Measurements from ENCODE around the gene GOPC.

The GOPC gene

DNA sequence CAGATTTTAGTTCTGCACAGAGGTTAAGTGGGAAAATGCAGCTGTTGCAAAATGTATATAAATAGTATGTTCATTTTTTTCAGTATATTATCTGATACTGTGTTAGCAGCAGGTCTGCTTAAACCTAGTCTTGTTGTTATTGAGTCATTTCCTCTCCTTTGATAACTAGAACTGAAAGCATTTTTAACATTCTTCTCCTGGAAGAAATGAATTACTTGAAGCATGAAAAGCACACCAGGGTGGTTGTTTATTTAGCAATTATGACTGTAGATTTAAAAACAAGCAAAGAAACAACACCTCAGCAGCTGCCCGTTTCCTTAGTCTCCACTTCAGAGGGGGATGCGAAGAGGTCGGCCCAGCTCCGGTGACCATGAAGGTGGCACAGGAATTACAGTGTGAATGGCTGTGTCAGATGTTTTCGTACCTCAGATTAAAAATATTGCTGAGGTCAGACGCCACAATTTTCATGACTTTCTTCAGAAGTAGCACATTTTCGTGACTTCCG is 53.5 kb downstream of the GOPC start:
- peak overlapping the region; percentile 39 for H3K27ac Mint-ChIP-seq
- H3K4me3 Mint-ChIP-seq = peak overlapping the region; percentile 75
- no peaks in the 10 kb centered on the region for H3K9me3 Mint-ChIP-seq
- H3K36me3 Mint-ChIP-seq (ENCODE audit: low read depth) = no peaks in the 10 kb centered on the region
- peaks cover 38% of the 10 kb centered on the region for H3K4me1 Mint-ChIP-seq
- peaks cover 11% of the 10 kb centered on the region for H3K27me3 Mint-ChIP-seq
- DNase-seq (peak; percentile 13), ATAC-seq (peak; percentile 62)

DNA sequence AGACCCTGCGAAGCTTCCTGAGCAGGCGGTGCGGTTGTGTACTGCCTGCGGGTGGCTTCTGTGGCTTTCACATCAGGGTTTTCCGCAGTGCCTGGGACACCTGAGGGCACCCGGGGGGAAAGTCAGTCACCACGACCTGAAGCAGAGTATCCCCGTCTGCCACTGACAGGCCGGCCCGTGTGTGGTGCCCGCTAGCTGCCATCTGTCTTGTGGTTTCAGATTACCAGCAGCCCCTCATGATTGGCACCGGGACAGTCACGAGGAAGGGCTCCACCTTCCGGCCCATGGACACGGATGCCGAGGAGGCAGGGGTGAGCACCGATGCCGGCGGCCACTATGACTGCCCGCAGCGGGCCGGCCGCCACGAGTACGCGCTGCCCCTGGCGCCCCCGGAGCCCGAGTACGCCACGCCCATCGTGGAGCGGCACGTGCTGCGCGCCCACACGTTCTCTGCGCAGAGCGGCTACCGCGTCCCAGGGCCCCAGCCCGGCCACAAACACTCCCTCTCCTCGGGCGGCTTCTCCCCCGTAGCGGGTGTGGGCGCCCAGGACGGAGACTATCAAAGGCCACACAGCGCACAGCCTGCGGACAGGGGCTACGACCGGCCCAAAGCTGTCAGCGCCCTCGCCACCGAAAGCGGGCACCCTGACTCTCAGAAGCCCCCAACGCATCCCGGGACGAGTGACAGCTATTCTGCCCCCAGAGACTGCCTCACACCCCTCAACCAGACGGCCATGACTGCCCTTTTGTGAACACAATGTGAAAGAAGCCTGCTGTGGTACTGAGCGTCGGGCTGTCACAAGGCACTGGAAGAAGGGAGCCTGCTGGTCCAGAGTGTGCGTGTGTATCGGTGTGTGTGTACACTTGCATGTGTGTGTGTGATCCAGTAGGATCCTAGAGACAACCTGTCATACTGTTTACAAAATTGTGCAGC is 54.4 kb downstream of the GOPC start:
- H3K36me3 Mint-ChIP-seq (ENCODE audit: low read depth) = no peaks in the 10 kb centered on the region
- H3K9me3 Mint-ChIP-seq = no peaks in the 10 kb centered on the region
- DNase-seq = peak; percentile 48
- peak overlapping the region; percentile 71 for H3K27ac Mint-ChIP-seq
- peaks cover 38% of the 10 kb centered on the region for H3K4me1 Mint-ChIP-seq
- H3K27me3 Mint-ChIP-seq = peaks cover 11% of the 10 kb centered on the region
- ATAC-seq = peak; percentile 44
- peak overlapping the region; percentile 75 for H3K4me3 Mint-ChIP-seq

DNA sequence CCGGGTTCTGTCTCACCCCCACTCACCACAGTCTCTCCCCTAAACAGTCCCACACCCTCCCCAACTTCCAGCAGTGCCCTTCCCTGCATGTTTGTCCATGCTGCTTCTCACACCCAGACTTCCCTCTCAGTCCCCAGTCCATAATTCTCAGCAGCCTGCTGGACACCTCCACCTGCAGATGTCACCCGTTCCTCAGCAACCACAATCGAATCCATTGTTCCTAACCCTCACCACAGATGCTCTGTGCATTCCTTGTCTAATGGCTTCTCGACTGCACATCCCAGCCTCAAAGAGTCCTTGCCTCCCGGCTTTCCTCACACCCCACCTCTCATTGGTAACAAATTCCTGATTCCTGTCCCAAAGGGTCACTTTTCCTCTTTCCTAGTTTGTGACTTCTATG is 55.6 kb downstream of the GOPC start:
- no peak for DNase-seq
- Mint-ChIP-seq H3K36me3 (ENCODE audit: low read depth) (no peaks in the 10 kb centered on the region), H3K4me1 (peaks cover 36% of the 10 kb centered on the region), H3K9me3 (no peaks in the 10 kb centered on the region), H3K27me3 (peaks cover 11% of the 10 kb centered on the region), H3K27ac (peak overlapping the region; percentile 21), H3K4me3 (no peak overlapping the region)
- ATAC-seq = no peak

DNA sequence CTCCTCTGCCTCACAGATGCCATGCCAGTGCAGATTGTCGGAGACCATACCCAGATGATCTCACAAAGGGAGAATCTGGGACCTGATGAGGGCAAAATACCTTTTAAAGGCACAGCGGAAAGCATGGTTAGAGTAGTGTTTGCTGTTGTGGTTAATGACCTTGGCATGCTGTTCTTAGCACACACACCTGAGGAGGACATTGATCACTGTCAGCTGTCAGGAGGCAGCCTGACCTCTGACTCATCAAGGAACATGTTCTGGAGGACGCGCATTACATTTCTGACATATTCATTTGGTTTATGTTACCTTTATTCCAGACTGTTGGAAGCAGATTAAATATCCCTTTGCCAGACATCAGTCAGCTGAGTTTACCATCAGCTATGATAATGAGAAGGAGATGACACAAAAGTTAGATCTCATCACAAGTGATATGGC is 57.1 kb downstream of the GOPC start:
- Mint-ChIP-seq H3K4me1 (peaks cover 27% of the 10 kb centered on the region), H3K36me3 (ENCODE audit: low read depth) (no peaks in the 10 kb centered on the region), H3K27me3 (peaks cover 11% of the 10 kb centered on the region), H3K4me3 (no peak overlapping the region), H3K9me3 (no peaks in the 10 kb centered on the region), H3K27ac (no peak overlapping the region)
- no peak for ATAC-seq
- DNase-seq = no peak

DNA sequence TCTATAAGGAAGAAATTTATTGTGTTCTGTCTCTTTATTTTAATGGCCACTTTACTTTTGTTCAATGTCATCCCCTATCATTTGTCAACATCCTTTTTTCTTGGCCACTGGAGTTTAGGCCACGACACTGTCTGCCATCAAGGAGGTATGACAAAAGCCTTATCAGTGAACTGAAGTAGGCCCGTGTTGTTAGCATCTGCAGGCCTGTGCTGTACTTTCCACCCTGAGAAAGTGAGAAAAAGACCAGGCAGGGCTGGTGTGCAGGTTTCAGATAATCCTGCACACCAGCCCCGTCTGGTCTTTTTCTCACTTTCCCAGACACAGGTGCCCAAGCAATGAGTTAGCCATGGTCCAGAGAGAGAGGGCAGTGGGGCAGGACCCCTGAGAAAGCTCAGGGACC is 57.6 kb downstream of the GOPC start:
- Mint-ChIP-seq H3K4me1 (peaks cover 22% of the 10 kb centered on the region), H3K9me3 (no peaks in the 10 kb centered on the region), H3K27me3 (peaks cover 11% of the 10 kb centered on the region), H3K4me3 (no peak overlapping the region), H3K27ac (no peak overlapping the region), H3K36me3 (ENCODE audit: low read depth) (no peaks in the 10 kb centered on the region)
- DNase-seq (no peak), ATAC-seq (no peak)

DNA sequence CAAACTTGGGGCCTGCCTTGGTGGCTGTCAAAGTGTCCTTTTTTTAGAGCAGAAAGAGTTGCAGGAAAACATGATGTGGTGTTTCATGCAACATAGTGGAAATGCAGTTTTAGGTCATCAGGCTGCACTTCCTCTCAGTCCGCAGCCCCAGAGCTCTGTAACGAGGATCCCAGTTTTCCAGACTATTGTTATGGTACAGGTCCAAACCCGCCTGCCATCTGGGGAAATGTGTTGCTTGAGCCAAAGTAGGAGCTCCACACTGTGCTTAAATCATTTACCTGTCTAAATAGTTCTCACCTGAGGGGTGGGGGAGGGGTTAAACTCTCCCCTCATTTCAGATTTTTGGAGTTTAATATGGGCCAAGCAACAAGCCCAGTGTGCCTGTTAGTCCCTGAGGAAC is 59.8 kb downstream of the GOPC start:
- Mint-ChIP-seq H3K36me3 (ENCODE audit: low read depth) (peaks cover 5% of the 10 kb centered on the region), H3K27me3 (peaks cover 18% of the 10 kb centered on the region), H3K4me1 (peaks cover 3% of the 10 kb centered on the region), H3K4me3 (no peak overlapping the region), H3K9me3 (no peaks in the 10 kb centered on the region), H3K27ac (no peak overlapping the region)
- ATAC-seq (no peak), DNase-seq (no peak)

DNA sequence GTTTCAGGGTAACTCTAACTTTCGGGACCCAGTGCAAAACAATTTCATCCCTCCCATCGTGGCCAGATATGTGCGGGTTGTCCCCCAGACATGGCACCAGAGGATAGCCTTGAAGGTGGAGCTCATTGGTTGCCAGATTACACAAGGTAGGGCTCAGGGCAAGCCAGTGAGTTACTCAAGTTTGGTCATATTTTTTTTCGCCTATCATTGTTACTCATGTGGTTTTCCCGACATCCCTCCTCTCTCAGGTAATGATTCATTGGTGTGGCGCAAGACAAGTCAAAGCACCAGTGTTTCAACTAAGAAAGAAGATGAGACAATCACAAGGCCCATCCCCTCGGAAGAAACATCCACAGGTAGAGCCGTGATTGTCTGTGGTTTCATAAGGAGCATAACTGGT is 61.6 kb downstream of the GOPC start:
- no peak overlapping the region for H3K4me3 Mint-ChIP-seq
- no peak for DNase-seq
- H3K9me3 Mint-ChIP-seq = no peaks in the 10 kb centered on the region
- no peak for ATAC-seq
- no peaks in the 10 kb centered on the region for H3K4me1 Mint-ChIP-seq
- H3K27ac Mint-ChIP-seq = no peak overlapping the region
- peaks cover 5% of the 10 kb centered on the region for H3K36me3 Mint-ChIP-seq (ENCODE audit: low read depth)
- H3K27me3 Mint-ChIP-seq = peaks cover 7% of the 10 kb centered on the region

DNA sequence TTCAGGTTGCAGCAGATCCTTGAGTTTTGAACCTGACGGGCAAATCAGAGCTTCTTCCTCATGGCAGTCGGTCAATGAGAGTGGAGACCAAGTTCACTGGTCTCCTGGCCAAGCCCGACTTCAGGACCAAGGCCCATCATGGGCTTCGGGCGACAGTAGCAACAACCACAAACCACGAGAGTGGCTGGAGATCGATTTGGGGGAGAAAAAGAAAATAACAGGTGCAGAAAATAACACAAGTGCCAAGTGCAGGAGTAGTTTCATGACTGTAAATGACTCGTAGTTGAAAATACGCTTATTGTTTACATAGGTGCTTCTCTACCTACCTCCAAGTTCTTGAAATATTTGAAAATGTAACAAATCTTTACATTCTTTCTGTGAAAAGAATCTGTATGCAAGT is 63.7 kb downstream of the GOPC start:
- no peak for ATAC-seq
- no peaks in the 10 kb centered on the region for H3K9me3 Mint-ChIP-seq

DNA sequence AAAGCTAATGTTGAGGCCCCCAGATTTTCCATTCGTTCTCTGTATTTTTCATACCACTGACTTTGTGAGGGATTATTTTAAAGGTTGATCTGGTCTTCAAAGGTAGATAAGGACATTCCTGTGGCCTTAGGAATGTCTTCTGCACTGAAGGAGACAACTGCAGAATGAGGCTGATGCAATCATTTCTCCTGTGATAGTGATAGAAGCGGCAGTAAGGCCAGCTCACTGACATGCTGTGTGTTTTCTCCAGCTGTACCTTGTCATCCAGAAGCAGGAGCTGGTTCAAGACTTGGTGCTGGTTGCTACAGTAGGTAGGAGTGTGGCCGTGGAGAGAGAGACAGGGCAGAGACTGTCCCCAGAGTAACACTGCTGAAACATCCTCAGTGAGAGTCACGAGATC is 66.0 kb downstream of the GOPC start:
- Mint-ChIP-seq H3K9me3 (no peaks in the 10 kb centered on the region), H3K27ac (no peak overlapping the region), H3K4me3 (no peak overlapping the region), H3K36me3 (ENCODE audit: low read depth) (peaks cover 5% of the 10 kb centered on the region), H3K27me3 (peaks cover 13% of the 10 kb centered on the region), H3K4me1 (no peaks in the 10 kb centered on the region)
- ATAC-seq = no peak
- DNase-seq = no peak

More for the DNA sequence above, 63.7 kb downstream of the GOPC start:
- H3K4me3 Mint-ChIP-seq = no peak overlapping the region
- DNase-seq = no peak
- H3K36me3 Mint-ChIP-seq (ENCODE audit: low read depth) = peaks cover 5% of the 10 kb centered on the region
- no peaks in the 10 kb centered on the region for H3K4me1 Mint-ChIP-seq
- H3K27ac Mint-ChIP-seq = no peak overlapping the region
- H3K27me3 Mint-ChIP-seq = peaks cover 10% of the 10 kb centered on the region

DNA sequence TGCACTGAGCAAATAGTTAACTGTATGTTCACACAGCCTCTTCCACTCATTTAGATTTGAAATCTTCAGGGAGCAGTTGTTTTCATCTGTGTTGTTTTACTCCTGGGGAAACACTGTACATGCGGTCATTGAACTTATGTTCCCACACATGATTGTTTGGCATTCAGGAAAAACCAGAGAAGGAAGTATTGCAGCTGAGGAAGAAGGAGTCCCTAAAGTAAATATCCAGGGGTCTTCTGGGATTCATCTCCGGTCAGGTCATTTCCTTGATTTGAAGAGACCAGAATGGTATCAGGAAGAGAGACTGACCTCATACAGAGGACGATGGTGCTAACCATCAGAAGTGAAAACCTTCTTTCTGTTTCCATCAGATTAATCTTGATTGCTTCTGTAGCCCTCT is 67.3 kb downstream of the GOPC start:
- Mint-ChIP-seq H3K36me3 (ENCODE audit: low read depth) (peaks cover 5% of the 10 kb centered on the region), H3K9me3 (no peaks in the 10 kb centered on the region), H3K27ac (no peak overlapping the region), H3K4me3 (no peak overlapping the region), H3K4me1 (no peaks in the 10 kb centered on the region), H3K27me3 (peaks cover 13% of the 10 kb centered on the region)
- DNase-seq = no peak
- no peak for ATAC-seq

DNA sequence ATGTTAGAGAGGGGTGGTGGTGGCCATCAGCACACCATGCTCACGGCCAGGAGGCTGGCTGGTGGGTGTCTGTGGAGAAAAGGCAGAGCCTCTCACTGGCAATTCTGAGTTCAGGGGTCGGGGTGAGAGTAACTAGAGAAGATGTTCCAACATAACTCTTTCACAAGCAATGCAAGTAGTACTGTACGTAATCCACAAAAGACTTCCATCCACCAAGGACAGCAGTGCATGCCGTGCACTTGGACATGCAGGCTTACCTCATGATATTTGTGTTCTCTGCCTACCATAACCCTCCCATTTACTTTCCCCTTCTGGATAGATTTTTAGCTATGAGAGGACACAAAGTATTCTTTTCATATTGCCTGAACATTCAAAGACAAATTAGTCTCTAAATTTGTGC is 68.5 kb downstream of the GOPC start:
- Mint-ChIP-seq H3K4me3 (no peak overlapping the region), H3K9me3 (no peaks in the 10 kb centered on the region), H3K4me1 (no peaks in the 10 kb centered on the region), H3K36me3 (ENCODE audit: low read depth) (peaks cover under 1% of the 10 kb centered on the region), H3K27ac (no peak overlapping the region), H3K27me3 (peaks cover 13% of the 10 kb centered on the region)
- DNase-seq (no peak), ATAC-seq (no peak)

DNA sequence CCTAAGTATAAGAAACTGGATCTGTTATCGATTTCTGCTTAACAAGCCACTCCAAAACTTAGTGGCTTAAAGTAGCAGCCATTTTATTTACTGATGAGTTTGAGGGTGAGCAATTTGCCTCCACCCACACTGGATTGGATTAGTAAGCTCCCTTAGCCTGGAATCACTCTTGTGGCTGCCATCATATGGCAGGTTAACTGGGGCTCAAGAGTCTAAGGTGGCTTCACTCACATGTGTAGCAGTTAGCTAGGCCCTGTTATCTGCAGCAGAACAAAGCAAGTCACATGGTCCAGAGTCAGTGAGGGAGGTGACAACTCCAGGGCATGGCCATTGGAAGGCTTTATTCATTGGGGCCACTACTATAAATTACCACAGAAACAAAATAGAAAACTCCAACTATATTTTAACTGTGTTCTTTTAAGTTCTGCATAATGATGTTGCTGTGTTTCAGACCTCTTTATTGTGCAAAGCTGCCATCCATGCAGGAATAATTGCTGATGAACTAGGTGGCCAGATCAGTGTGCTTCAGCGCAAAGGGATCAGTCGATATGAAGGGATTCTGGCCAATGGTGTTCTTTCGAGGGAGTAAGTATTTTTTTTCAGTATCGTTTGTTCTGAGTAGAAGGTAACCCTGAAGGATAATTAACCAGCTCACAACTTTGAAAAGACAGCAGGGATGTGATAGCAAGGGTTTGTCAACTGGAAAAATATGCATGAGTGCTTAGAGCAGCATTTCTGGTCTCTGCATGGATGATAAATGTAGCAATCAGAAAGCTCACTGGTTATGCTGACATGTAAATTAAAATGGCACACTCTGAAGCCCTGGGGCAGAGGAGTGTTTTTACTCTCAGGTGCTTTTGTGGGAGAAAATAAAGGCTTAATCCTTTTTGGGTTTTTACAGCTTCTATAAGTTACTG is 70.2 kb downstream of the GOPC start:
- Mint-ChIP-seq H3K9me3 (no peaks in the 10 kb centered on the region), H3K27me3 (peaks cover 6% of the 10 kb centered on the region), H3K36me3 (ENCODE audit: low read depth) (no peaks in the 10 kb centered on the region), H3K4me3 (no peak overlapping the region), H3K27ac (no peak overlapping the region), H3K4me1 (no peaks in the 10 kb centered on the region)
- ATAC-seq = no peak
- no peak for DNase-seq

DNA sequence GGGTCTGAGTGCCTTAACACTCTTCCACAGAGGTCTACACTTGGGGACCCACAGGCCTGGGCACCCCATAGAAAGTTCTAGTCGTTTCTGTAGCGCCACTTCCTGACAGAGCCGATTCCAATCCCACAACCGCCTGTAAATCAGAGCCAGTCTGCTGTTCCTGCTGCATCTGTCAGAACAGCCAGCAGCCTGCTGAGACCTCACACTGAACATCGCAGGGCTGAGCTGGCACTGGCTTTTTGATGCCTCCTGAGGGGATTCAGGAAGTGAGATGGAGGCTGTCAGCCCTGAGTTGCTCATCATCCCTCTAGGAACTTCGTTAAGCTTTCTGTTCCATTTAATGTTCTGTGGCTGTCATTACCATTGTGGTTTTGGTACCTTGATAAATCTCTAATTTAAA is 71.0 kb downstream of the GOPC start:
- no peak overlapping the region for H3K27ac Mint-ChIP-seq

DNA sequence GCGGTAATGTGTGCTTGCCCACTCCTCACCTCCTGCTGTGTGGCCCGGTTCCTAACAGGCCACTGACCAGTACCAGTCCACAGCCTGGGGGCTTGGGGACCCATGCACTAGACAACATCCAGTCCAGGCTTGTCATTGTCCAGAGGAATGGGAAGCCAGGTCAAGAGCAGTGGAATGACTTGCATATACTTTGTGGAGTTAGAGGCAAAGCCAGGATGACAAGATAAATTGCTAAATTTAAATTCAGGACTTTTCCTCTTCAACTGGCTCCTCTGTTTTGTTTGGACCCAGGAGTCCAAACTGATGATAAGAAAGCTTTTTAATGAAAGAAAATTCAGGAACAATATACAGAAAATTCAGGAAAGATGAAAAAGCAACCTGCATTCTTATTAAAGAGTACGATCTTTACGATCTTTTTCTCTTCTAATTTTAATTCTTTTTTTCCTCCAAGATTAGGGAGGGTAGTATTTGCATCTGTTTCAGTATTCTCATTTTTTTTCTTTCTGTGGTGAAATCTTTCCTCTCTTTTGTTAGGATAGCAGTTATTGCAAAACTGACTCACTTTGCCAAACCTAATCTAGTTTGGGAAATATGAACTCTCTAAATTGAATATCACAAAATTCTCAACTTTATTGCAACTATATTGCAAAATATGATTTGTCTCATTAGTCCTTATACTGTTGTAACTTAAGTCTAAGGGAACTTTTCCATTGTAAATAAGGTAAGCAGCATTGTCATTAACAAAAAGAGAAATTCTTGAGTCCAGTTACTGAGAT is 71.7 kb downstream of the GOPC start:
- no peak overlapping the region for H3K27ac Mint-ChIP-seq
- H3K4me1 Mint-ChIP-seq = no peaks in the 10 kb centered on the region
- H3K4me3 Mint-ChIP-seq = no peak overlapping the region
- H3K9me3 Mint-ChIP-seq = no peaks in the 10 kb centered on the region
- no peak for DNase-seq
- ATAC-seq = no peak
- H3K27me3 Mint-ChIP-seq = peaks cover 6% of the 10 kb centered on the region
- H3K36me3 Mint-ChIP-seq (ENCODE audit: low read depth) = no peaks in the 10 kb centered on the region

More for the DNA sequence above, 71.0 kb downstream of the GOPC start:
- H3K36me3 Mint-ChIP-seq (ENCODE audit: low read depth) = no peaks in the 10 kb centered on the region
- H3K9me3 Mint-ChIP-seq = no peaks in the 10 kb centered on the region
- peaks cover 6% of the 10 kb centered on the region for H3K27me3 Mint-ChIP-seq
- no peak for ATAC-seq
- DNase-seq = no peak
- no peaks in the 10 kb centered on the region for H3K4me1 Mint-ChIP-seq
- no peak overlapping the region for H3K4me3 Mint-ChIP-seq

Data from activated naive CD8-positive, alpha-beta T cell treated with anti-CD3 and anti-CD28 coated beads, Interleukin-2, amount 50 U/mL, for 24 hours (primary cell).